Cardiac fibroblast (primary cell): ENCODE results near the gene ETFDH.
A peak's percentile ranks its signal among the peaks of the same experiment; 100 is the strongest.
"Not testable (repeated sequence)": the region's sequence is repeated elsewhere in the genome, so short reads cannot be mapped to it uniquely, and the experiment has no call there.

Experiments used
- DNase-seq, 2 donors: peaks; one replicate each; pipeline versions ENCODE4 v3.0.0 to v3.0.0-alpha.2; 2010; ENCODE audit warnings: low read depth in 2 of 2
- H3K4me3 ChIP-seq, 2 donors: replicated peaks in 1 of 2; 1 replicate in 1 of 2; 2 replicates in 1 of 2; pipeline ENCODE4 v1.5.1; 2011; ENCODE audit warnings: low read depth in 2 of 2, low read length in 2 of 2, mild to moderate bottlenecking in 2 of 2, moderate library complexity in 1 of 2
- TF ChIP-seq, protein P1 (sequence below): IDR thresholded peaks from one replicate; pipeline ENCODE4 v1.5.1; 2011; ENCODE audit warnings: low read depth, mild to moderate bottlenecking, low read length, inconsistent platforms

The ETFDH gene

DNA sequence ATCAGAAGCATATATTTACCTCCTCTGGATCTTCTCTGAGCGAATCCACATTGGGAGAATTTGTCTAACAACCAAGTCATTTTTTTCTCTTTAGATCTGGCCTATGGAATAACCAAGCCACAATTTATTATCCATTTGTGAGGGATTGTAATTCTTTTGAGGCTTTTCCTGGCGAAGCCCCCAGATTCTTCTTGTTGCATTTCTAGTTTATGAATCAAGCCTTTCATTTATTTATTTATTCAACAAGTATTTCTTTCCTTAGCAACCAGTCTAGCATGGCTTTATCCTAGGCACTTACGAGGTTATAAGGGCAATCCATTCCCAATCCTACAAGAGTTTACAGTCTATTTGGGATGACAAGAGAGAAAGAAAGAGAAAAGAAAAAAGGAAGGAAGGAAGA lies 78.3 kb downstream of the ETFDH start:
- TF ChIP-seq, protein P1, sequence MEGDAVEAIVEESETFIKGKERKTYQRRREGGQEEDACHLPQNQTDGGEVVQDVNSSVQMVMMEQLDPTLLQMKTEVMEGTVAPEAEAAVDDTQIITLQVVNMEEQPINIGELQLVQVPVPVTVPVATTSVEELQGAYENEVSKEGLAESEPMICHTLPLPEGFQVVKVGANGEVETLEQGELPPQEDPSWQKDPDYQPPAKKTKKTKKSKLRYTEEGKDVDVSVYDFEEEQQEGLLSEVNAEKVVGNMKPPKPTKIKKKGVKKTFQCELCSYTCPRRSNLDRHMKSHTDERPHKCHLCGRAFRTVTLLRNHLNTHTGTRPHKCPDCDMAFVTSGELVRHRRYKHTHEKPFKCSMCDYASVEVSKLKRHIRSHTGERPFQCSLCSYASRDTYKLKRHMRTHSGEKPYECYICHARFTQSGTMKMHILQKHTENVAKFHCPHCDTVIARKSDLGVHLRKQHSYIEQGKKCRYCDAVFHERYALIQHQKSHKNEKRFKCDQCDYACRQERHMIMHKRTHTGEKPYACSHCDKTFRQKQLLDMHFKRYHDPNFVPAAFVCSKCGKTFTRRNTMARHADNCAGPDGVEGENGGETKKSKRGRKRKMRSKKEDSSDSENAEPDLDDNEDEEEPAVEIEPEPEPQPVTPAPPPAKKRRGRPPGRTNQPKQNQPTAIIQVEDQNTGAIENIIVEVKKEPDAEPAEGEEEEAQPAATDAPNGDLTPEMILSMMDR: no peak
- peak; percentile 32 to 44 for DNase-seq
- H3K4me3 ChIP-seq: no peak overlapping the region

- TF ChIP-seq, protein P1: no peak
- H3K4me3 ChIP-seq: no peak overlapping the region
- no peak for DNase-seq
These were observed 82.5 kb downstream of the ETFDH start for GRCh38 chr4:158754385-158755180.

GRCh38 chr4:158755819-158756218 lies 83.7 kb downstream of the ETFDH start:
- not testable (repeated sequence) for H3K4me3 ChIP-seq

GRCh38 chr4:158756588-158756987 lies 84.5 kb downstream of the ETFDH start:
- DNase-seq: no peak
- TF ChIP-seq, protein P1: no peak
- H3K4me3 ChIP-seq: no peak overlapping the region

More at GRCh38 chr4:158755819-158756218, 83.7 kb downstream of the ETFDH start:
- not testable (repeated sequence) for DNase-seq

GRCh38 chr4:158758142-158758541 lies 86.0 kb downstream of the ETFDH start:
- TF ChIP-seq, protein P1: no peak
- H3K4me3 ChIP-seq: no peak overlapping the region
- DNase-seq: no peak

GRCh38 chr4:158758703-158759102 lies 86.6 kb downstream of the ETFDH start:
- H3K4me3 ChIP-seq: no peak overlapping the region
- DNase-seq: no peak
- TF ChIP-seq, protein P1: no peak
